Neuronal stem cell (in vitro differentiated cells): Measurements from ENCODE around the gene METAP1.

Experiments
- DNase-seq: peaks from one replicate; pipeline ENCODE4 v3.0.0-alpha.2; 2013; ENCODE audit warnings: low spot score
- H2AFZ ChIP-seq: one replicate; pipeline ENCODE4 v1.6.1; 2013; ENCODE audit warnings: mild to moderate bottlenecking, low read length, inconsistent platforms
- H2AK5ac ChIP-seq: 2 replicates; pipeline ENCODE4 v1.6.1; 2013; ENCODE audit warnings: low read depth, mild to moderate bottlenecking, inconsistent platforms, low read length, moderate library complexity, mixed read lengths
- H2BK120ac ChIP-seq: 2 replicates; pipeline ENCODE4 v1.6.1; 2013; ENCODE audit warnings: low read depth, mild to moderate bottlenecking, inconsistent platforms, low read length, moderate library complexity, mixed read lengths
- H2BK12ac ChIP-seq: one replicate; pipeline ENCODE4 v1.6.1; 2013; ENCODE audit warnings: low read length, inconsistent platforms
- H2BK15ac ChIP-seq: 2 replicates; pipeline ENCODE4 v1.6.1; 2013; ENCODE audit warnings: mild to moderate bottlenecking, low read length, inconsistent platforms, mixed read lengths
- H2BK5ac ChIP-seq: one replicate; pipeline ENCODE4 v1.6.1; 2013; ENCODE audit warnings: inconsistent platforms, mild to moderate bottlenecking, low read length, moderate library complexity
- H3K14ac ChIP-seq: one replicate; pipeline ENCODE4 v1.6.1; 2013; ENCODE audit warnings: low read length, inconsistent platforms
- H3K18ac ChIP-seq: 2 replicates; pipeline ENCODE4 v1.6.1; 2013; ENCODE audit warnings: low read length, inconsistent platforms
- H3K23ac ChIP-seq: 2 replicates; pipeline ENCODE4 v1.6.1; 2013; ENCODE audit warnings: low read depth, mild to moderate bottlenecking, mixed read lengths, low read length, inconsistent platforms; ENCODE audit not compliant: poor library complexity
- H3K27ac ChIP-seq: replicated peaks from 3 replicates; pipeline ENCODE4 v1.5.1; 2013; ENCODE audit warnings: low read length, inconsistent platforms
- H3K27me3 ChIP-seq, 3 experiments: 2 replicates each; pipeline ENCODE4 v1.6.1; 2013; ENCODE audit warnings: low read length in 3 of 3, mild to moderate bottlenecking in 2 of 3, inconsistent platforms in 1 of 3, low read depth in 1 of 3, mixed read lengths in 1 of 3, moderate library complexity in 1 of 3; ENCODE audit not compliant: control insufficient read depth in 3 of 3, insufficient read depth in 3 of 3
- H3K36me3 ChIP-seq, 2 donors: replicated peaks in 1 of 2; 2 replicates each; pipeline ENCODE4 v1.6.1; 2013; ENCODE audit warnings: low read length in 2 of 2; ENCODE audit not compliant: control insufficient read depth in 2 of 2, insufficient read depth in 2 of 2
- H3K4ac ChIP-seq: 2 replicates; pipeline ENCODE4 v1.6.1; 2013; ENCODE audit warnings: inconsistent platforms, mild to moderate bottlenecking, low read length, moderate library complexity
- H3K4me1 ChIP-seq, 2 donors: 1 replicate in 1 of 2; 2 replicates in 1 of 2; pipeline ENCODE4 v1.6.1; 2013; ENCODE audit warnings: low read length in 2 of 2, low read depth in 1 of 2; ENCODE audit not compliant: control insufficient read depth in 2 of 2, insufficient read depth in 1 of 2
- H3K4me2 ChIP-seq: one replicate; pipeline ENCODE4 v1.6.1; 2013; ENCODE audit warnings: mild to moderate bottlenecking, low read length, inconsistent platforms; ENCODE audit not compliant: insufficient read depth, poor library complexity, severe bottlenecking
- H3K4me3 ChIP-seq, 2 donors: 2 replicates each; pipeline ENCODE4 v1.5.1; 2013; ENCODE audit warnings: low read length in 2 of 2, mild to moderate bottlenecking in 2 of 2, inconsistent platforms in 1 of 2, moderate library complexity in 1 of 2
- H3K79me1 ChIP-seq: one replicate; pipeline ENCODE4 v1.6.1; 2013; ENCODE audit warnings: low read depth, mild to moderate bottlenecking, inconsistent platforms, low read length, moderate library complexity
- H3K9ac ChIP-seq: one replicate; pipeline ENCODE4 v1.6.1; 2013; ENCODE audit warnings: mild to moderate bottlenecking, low read depth, low read length, inconsistent platforms; ENCODE audit not compliant: poor library complexity
- H3K9me3 ChIP-seq, 2 donors: replicated peaks in 1 of 2; 2 replicates each; pipeline versions ENCODE3 to v1.6.1; 2013; ENCODE audit warnings: low read length in 2 of 2, mild to moderate bottlenecking in 2 of 2, inconsistent platforms in 1 of 2, low read depth in 1 of 2, mixed read lengths in 1 of 2, moderate library complexity in 1 of 2; ENCODE audit not compliant: control insufficient read depth in 2 of 2, insufficient read depth in 1 of 2
- H4K8ac ChIP-seq: one replicate; pipeline ENCODE4 v1.6.1; 2013; ENCODE audit warnings: low read depth, mild to moderate bottlenecking, inconsistent platforms, low read length, moderate library complexity
- H4K91ac ChIP-seq: one replicate; pipeline ENCODE4 v1.6.1; 2013; ENCODE audit warnings: low read length, low read depth, mild to moderate bottlenecking, inconsistent platforms; ENCODE audit not compliant: poor library complexity
- WGBS, 2 donors: extraction: QIAGEN DNeasy Blood & Tissue Kit; methylation state at CpG; one replicate each; pipeline ENCODE4 v1.1.7; 2013; ENCODE audit warnings: missing lambda C conversion rate in 2 of 2, mixed read lengths in 1 of 2; ENCODE audit not compliant: insufficient read length in 2 of 2, insufficient replicate concordance in 1 of 2; ENCODE audit errors: extremely low coverage in 2 of 2; 5-methylcytosine and 5-hydroxymethylcytosine counted together

METAP1 gene

GRCh38 chr4:98996765-98997068, 1.2 kb downstream of the METAP1 start:
- no peak overlapping the region for H3K18ac ChIP-seq
- no peak overlapping the region for H3K4ac ChIP-seq
- H3K23ac ChIP-seq: no peak overlapping the region
- no peak overlapping the region for H3K14ac ChIP-seq
- no peak overlapping the region for H4K91ac ChIP-seq
- no peak for DNase-seq
- no peak overlapping the region for H3K9ac ChIP-seq
- H3K9me3 ChIP-seq: no peaks in the 10 kb centered on the region
- H3K27me3 ChIP-seq: no peaks in the 10 kb centered on the region
- no peak overlapping the region for H4K8ac ChIP-seq
- H3K79me1 ChIP-seq: peaks cover 4% of the 10 kb centered on the region
- H2BK12ac ChIP-seq: no peak overlapping the region
- peak overlapping the region; percentile 97 to 100 for H3K4me3 ChIP-seq
- no peak overlapping the region for H3K27ac ChIP-seq
- peaks cover 0 to 6% of the 10 kb centered on the region in 2 donors for H3K36me3 ChIP-seq
- H2AK5ac ChIP-seq: no peak overlapping the region
- no peaks in the 10 kb centered on the region for H3K4me1 ChIP-seq
- no peak overlapping the region for H2BK120ac ChIP-seq
- no peak overlapping the region for H2BK15ac ChIP-seq
- peak overlapping the region; percentile 98 for H2AFZ ChIP-seq
- no peak overlapping the region for H2BK5ac ChIP-seq
- no CpG with 5 or more reads among the region's 5 CpGs for WGBS, 2 donors
- H3K4me2 ChIP-seq: peak overlapping the region; percentile 49

GRCh38 chr4:98997166-98997565, 1.6 kb downstream of the METAP1 start:
- H4K8ac ChIP-seq: no peak overlapping the region
- no peaks in the 10 kb centered on the region for H3K4me1 ChIP-seq
- no peak overlapping the region for H2AK5ac ChIP-seq
- no peak overlapping the region for H3K14ac ChIP-seq
- no peak overlapping the region for H2BK15ac ChIP-seq
- no peak for DNase-seq
- no peak overlapping the region for H2AFZ ChIP-seq
- H3K9me3 ChIP-seq: no peaks in the 10 kb centered on the region
- no peak overlapping the region for H4K91ac ChIP-seq
- no peak overlapping the region for H2BK120ac ChIP-seq
- no peak overlapping the region for H3K4ac ChIP-seq
- no peak overlapping the region for H3K9ac ChIP-seq
- no peak overlapping the region for H3K4me3 ChIP-seq
- peaks cover 4% of the 10 kb centered on the region for H3K79me1 ChIP-seq
- no peaks in the 10 kb centered on the region for H3K27me3 ChIP-seq
- no peak overlapping the region for H3K27ac ChIP-seq
- no peak overlapping the region for H3K4me2 ChIP-seq
- no peak overlapping the region for H3K23ac ChIP-seq
- no peak overlapping the region for H2BK12ac ChIP-seq
- H3K36me3 ChIP-seq: peaks cover 0 to 6% of the 10 kb centered on the region in 2 donors
- H2BK5ac ChIP-seq: no peak overlapping the region
- no CpG with 5 or more reads among the region's 6 CpGs for WGBS, 2 donors
- H3K18ac ChIP-seq: no peak overlapping the region

- Histone ChIP-seq H3K4me2 (no peak overlapping the region), H4K91ac (no peak overlapping the region), H3K4me3 (no peak overlapping the region), H2BK15ac (no peak overlapping the region), H3K36me3 (peaks cover 0 to 6% of the 10 kb centered on the region in 2 donors), H3K9me3 (no peaks in the 10 kb centered on the region), H2BK5ac (no peak overlapping the region), H3K9ac (no peak overlapping the region), H3K14ac (no peak overlapping the region), H3K18ac (no peak overlapping the region), H2BK120ac (no peak overlapping the region), H4K8ac (no peak overlapping the region), H2AFZ (no peak overlapping the region), H3K79me1 (peaks cover 4% of the 10 kb centered on the region), H3K4ac (no peak overlapping the region), H3K27me3 (no peaks in the 10 kb centered on the region), H3K23ac (no peak overlapping the region), H2AK5ac (no peak overlapping the region), H2BK12ac (no peak overlapping the region), H3K4me1 (peaks cover 0 to 2% of the 10 kb centered on the region in 2 donors), H3K27ac (no peak overlapping the region)
- WGBS, 2 donors: no CpG with 5 or more reads among the region's 7 CpGs
- no peak for DNase-seq
Measured at GRCh38 chr4:98998551-98998950, 3.0 kb downstream of the METAP1 start.

- no peak overlapping the region for H3K4me3 ChIP-seq
- H2BK15ac ChIP-seq: no peak overlapping the region
- no peak for DNase-seq
- H3K4ac ChIP-seq: no peak overlapping the region
- no peak overlapping the region for H3K14ac ChIP-seq
- H2BK12ac ChIP-seq: no peak overlapping the region
- peaks cover 0 to 21% of the 10 kb centered on the region in 2 donors for H3K36me3 ChIP-seq
- no peak overlapping the region for H3K27ac ChIP-seq
- no peak overlapping the region for H3K18ac ChIP-seq
- no peak overlapping the region for H3K4me2 ChIP-seq
- no peak overlapping the region for H3K23ac ChIP-seq
- no peak overlapping the region for H2AK5ac ChIP-seq
- H3K79me1 ChIP-seq: peaks cover 2% of the 10 kb centered on the region
- WGBS, 2 donors: no CpG with 5 or more reads among the region's 3 CpGs
- H3K27me3 ChIP-seq: no peaks in the 10 kb centered on the region
- no peaks in the 10 kb centered on the region for H3K9me3 ChIP-seq
- no peak overlapping the region for H2BK5ac ChIP-seq
- no peak overlapping the region for H2BK120ac ChIP-seq
- H4K8ac ChIP-seq: no peak overlapping the region
- no peak overlapping the region for H4K91ac ChIP-seq
- no peak overlapping the region for H2AFZ ChIP-seq
- H3K4me1 ChIP-seq: peaks cover 0 to 2% of the 10 kb centered on the region in 2 donors
- H3K9ac ChIP-seq: no peak overlapping the region
Measured at GRCh38 chr4:99002279-99002678, 6.8 kb downstream of the METAP1 start.
